Fibroblast of the aortic adventitia (primary cell): ENCODE results near the gene ORMDL3. TPM values are rescaled to one million over a fixed set of nuclear protein-coding genes. Genes with fewer than 3 reads are reported as not detected.
A peak's percentile ranks its signal among the peaks of the same experiment; 100 is the strongest.

Source experiments
- DNase-seq: peaks from one replicate; pipeline ENCODE4 v3.0.0-alpha.2; 2010; ENCODE audit warnings: low read depth
- H3K4me3 ChIP-seq: 2 replicates; pipeline ENCODE4 v1.5.1; 2011; ENCODE audit warnings: low read depth, mild to moderate bottlenecking, control low read depth, low read length, moderate library complexity
- total RNA-seq: library from RNA; depleted of rRNA; stranded (reverse); fragments of >200 nt; gene quantifications from 2 replicates; pipeline ENCODE4 v1.2.3, GENCODE V29; 2012; ENCODE audit warnings: low replicate concordance
- TF ChIP-seq, protein P1 (sequence below): IDR thresholded peaks from 2 replicates; pipeline ENCODE4 v1.5.1; 2011; ENCODE audit warnings: mild to moderate bottlenecking, low read length, control low read depth, inconsistent platforms; ENCODE audit not compliant: insufficient read depth

The ORMDL3 gene
- total RNA-seq, 1 donor = 46.9 TPM

DNA sequence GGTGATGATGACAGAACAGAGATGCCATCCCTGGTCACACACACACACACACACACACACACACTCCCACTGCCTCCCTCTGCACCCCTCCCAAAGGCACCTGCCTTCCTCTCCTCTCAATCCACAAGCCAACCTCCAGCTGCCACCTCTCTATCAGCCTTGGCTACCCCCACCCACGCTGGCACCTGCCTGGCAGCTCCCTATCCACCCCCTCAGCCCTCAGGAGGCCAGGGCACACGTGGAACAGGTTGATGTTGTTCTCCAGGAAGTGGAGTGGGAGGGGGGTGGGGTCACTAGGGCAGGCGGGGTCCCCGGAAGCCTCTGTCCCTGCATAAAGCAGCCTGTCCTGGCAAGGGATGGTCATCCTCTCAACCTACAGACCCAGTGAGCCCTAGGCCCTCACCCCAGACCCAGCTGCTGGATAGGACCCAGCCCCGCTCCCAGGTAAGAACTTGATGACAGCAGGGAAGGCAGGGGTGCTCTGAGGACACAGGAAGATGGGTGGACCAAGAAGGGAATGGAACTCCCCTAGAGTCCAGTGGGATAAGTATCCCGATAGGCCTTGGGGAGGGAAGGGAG is 35.3 kb upstream of the ORMDL3 start, which contains the start of gene GSDMA:
TSS of gene GSDMA (plus strand) at position 363 of the 579 bp plus-strand sequence. CDS start 2,684 bp downstream, outside the sequence.
- TF ChIP-seq, protein P1, sequence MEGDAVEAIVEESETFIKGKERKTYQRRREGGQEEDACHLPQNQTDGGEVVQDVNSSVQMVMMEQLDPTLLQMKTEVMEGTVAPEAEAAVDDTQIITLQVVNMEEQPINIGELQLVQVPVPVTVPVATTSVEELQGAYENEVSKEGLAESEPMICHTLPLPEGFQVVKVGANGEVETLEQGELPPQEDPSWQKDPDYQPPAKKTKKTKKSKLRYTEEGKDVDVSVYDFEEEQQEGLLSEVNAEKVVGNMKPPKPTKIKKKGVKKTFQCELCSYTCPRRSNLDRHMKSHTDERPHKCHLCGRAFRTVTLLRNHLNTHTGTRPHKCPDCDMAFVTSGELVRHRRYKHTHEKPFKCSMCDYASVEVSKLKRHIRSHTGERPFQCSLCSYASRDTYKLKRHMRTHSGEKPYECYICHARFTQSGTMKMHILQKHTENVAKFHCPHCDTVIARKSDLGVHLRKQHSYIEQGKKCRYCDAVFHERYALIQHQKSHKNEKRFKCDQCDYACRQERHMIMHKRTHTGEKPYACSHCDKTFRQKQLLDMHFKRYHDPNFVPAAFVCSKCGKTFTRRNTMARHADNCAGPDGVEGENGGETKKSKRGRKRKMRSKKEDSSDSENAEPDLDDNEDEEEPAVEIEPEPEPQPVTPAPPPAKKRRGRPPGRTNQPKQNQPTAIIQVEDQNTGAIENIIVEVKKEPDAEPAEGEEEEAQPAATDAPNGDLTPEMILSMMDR = no peak
- no peak for DNase-seq
- no peak within 1 kb of the TSS for H3K4me3 ChIP-seq

GRCh38 chr17:39960524-39961041 is 33.2 kb upstream of the ORMDL3 start:
- no peak for DNase-seq

GRCh38 chr17:39955726-39956225 is 28.4 kb upstream of the ORMDL3 start:
- TF ChIP-seq, protein P1 = no peak
- no peak for DNase-seq
- no peak overlapping the region for H3K4me3 ChIP-seq

More at GRCh38 chr17:39960524-39961041, 33.2 kb upstream of the ORMDL3 start:
- no peak overlapping the region for H3K4me3 ChIP-seq
- TF ChIP-seq, protein P1 = no peak

DNA sequence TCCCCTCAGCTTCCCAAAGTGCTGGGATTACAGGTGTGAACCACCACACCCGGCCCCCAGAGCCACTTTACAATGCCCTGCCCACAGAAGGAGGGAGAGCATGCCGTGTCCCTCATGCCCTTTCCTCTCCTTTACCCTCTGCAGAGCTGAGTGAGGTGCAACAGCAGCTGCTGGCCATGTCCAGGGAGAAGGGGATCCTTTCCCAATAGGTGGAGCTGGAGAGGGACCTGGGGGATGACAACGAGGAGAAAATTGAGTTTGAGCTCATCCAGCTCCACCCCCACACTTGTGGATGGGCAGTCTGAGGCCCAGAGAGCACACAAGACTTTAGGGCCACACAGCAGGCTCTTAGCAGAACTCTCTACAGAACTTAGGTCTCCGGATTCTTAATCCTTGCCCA is 27.5 kb upstream of the ORMDL3 start:
- TF ChIP-seq, protein P1 = no peak
- H3K4me3 ChIP-seq = no peak overlapping the region
- DNase-seq = no peak

GRCh38 chr17:39953471-39953888 is 26.1 kb upstream of the ORMDL3 start:
- DNase-seq = no peak

GRCh38 chr17:39952680-39953470 is 25.5 kb upstream of the ORMDL3 start:
- H3K4me3 ChIP-seq = peak overlapping the region; percentile 61
- peak; percentile 94 for DNase-seq
- TF ChIP-seq, protein P1 = no peak

More at GRCh38 chr17:39953471-39953888, 26.1 kb upstream of the ORMDL3 start:
- TF ChIP-seq, protein P1 = no peak
- H3K4me3 ChIP-seq = peak overlapping the region; percentile 57
